ENCODE data around the gene RUNX1. TPM values are rescaled to one million over a fixed set of nuclear protein-coding genes. Genes with fewer than 3 reads are reported as not detected.
A peak's percentile ranks its signal among the peaks of the same experiment; 100 is the strongest.

RUNX1 gene
- total RNA-seq, 2 experiments from 2014 or later, result 50.6 to 55.8 TPM

DNA sequence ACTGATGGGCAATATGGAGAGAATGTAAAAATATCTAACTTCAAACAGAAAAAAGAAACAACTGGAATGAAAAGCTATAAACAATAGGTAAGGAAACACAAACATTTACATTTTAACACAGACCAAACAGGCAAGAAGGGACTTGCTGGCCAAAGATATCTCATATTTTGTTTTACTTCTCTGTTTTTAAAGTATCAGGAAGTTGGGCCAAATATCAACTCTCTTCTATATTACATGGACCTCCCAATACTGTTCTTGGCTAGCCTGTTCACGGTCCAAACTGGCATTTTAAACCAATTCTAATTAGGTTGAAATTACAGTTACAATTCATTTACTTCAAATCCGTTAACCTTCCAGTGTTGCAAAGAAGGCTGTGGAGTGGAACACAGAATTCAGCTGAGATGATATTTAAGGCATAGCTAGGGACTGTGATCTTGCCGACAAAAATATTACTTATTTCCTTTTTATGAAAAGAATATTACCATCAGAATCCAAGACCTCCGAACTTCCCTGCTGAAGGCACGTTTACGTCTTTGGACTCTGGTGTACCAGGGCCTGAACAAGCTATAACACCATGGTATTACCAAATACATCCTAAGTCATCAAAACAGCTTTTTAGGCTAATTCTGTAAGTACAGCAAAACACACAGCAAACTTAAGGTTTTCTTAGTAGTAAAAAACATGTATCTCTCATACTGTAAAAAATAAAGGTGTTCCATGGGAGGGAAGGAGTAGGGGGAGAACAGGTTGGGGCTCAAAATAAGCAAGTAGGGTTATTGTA is 165.4 kb downstream of the RUNX1 start:
- CTCF ChIA-PET, result interaction anchor here (1.3 to 7.5 kb wide), 3 partner anchors 77 to 190 kb away, joined by 3 to 34 read pairs (median 3); no protein-coding TSS in a partner anchor
- H3K27ac Mint-ChIP-seq, result peak overlapping the region; percentile 84
- peaks cover 58% of the 10 kb centered on the region for H3K36me3 Mint-ChIP-seq
- peaks cover 5% of the 10 kb centered on the region for H3K27me3 Mint-ChIP-seq
- intact Hi-C loops (cut with micrococcal nuclease), result loop anchor here (1.0 to 10.0 kb wide), 3 partner anchors 17 to 641 kb away; no protein-coding TSS in a partner anchor
- POLR2A ChIA-PET, result interaction anchor here (0.7 to 8.7 kb wide), 3 partner anchors 105 to 164 kb away, joined by 3 to 267 read pairs (median 74); partner anchors contain the start of gene RUNX1
- H3K4me3 Mint-ChIP-seq, result peak overlapping the region; percentile 88
- peaks cover 60% of the 10 kb centered on the region for H3K4me1 Mint-ChIP-seq (ENCODE audit: low read depth)
- no peak for DNase-seq
- H3K9me3 Mint-ChIP-seq, result no peaks in the 10 kb centered on the region

DNA sequence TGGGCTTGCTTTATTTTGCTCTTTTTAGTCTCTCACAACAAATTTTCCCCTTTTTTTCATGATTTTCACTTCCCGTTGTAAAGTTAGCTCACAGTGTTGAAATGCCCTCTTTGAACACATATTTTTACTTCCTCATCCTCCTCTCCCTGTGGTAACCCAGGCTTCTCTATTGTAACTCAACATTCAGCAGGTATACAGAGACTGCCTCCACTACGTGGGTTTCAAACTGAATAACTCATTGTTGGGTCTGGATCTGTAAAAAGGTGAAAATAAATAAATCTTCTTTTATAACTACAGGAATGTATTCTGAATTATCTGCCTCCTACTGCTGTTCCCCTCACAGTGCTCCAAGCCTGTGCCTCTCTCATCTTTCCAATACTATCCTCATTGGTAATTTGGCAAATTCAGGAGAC is 166.4 kb downstream of the RUNX1 start:
- H3K9me3 Mint-ChIP-seq, result no peaks in the 10 kb centered on the region
- POLR2A ChIA-PET, result interaction anchor here (0.8 to 8.7 kb wide), 4 partner anchors 16 to 165 kb away, joined by 3 to 267 read pairs (median 5); partner anchors contain the start of gene RUNX1
- H3K27ac Mint-ChIP-seq, result peak overlapping the region; percentile 84
- intact Hi-C loops (cut with micrococcal nuclease), result loop anchor here (5.0 to 10.0 kb wide), 2 partner anchors 45 to 642 kb away; no protein-coding TSS in a partner anchor
- CTCF ChIA-PET, result no interaction called here
- H3K27me3 Mint-ChIP-seq, result no peaks in the 10 kb centered on the region
- DNase-seq, result no peak
- peaks cover 61% of the 10 kb centered on the region for H3K36me3 Mint-ChIP-seq
- H3K4me3 Mint-ChIP-seq, result peak overlapping the region; percentile 88
- H3K4me1 Mint-ChIP-seq (ENCODE audit: low read depth), result peaks cover 63% of the 10 kb centered on the region

DNA sequence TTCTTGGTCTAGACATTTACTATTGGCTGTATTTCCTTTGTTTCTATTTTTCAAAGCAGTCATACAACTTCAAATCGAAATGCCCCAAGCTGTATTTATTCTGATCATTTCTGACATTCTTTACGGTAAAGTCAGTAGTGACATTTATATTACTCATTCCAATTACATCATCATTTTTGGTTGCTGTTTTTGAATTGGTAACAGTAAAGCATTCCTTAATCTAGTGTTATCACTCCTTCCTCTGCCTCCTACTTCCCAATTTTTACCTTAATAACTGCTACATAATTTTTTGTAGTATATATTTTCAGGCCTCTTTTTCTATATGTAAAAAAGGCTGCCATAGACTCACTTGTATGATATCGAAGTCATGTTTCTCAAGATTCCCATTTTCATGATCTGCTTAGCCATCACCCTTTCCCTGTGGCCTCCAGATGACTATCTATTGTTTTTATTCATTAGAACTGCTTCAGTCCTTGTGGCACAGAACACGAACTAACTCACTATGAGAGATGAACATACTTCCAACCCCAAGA is 167.2 kb downstream of the RUNX1 start:
- POLR2A ChIA-PET, result interaction anchor here (1.5 to 1.8 kb wide), 2 partner anchors 16 to 108 kb away, joined by 3 to 7 read pairs; no protein-coding TSS in a partner anchor
- Mint-ChIP-seq H3K4me1 (ENCODE audit: low read depth) (peaks cover 67% of the 10 kb centered on the region), H3K27ac (peak overlapping the region; percentile 84), H3K36me3 (peaks cover 67% of the 10 kb centered on the region), H3K4me3 (peak overlapping the region; percentile 43), H3K27me3 (no peaks in the 10 kb centered on the region), H3K9me3 (no peaks in the 10 kb centered on the region)
- no peak for DNase-seq
- intact Hi-C loops (cut with micrococcal nuclease), result loop anchor here (5.0 to 10.0 kb wide), 2 partner anchors 45 to 643 kb away; no protein-coding TSS in a partner anchor
- CTCF ChIA-PET, result interaction anchor here (0.7 kb wide), 1 partner anchor 518 kb away, joined by 3 read pairs; no protein-coding TSS in a partner anchor

DNA sequence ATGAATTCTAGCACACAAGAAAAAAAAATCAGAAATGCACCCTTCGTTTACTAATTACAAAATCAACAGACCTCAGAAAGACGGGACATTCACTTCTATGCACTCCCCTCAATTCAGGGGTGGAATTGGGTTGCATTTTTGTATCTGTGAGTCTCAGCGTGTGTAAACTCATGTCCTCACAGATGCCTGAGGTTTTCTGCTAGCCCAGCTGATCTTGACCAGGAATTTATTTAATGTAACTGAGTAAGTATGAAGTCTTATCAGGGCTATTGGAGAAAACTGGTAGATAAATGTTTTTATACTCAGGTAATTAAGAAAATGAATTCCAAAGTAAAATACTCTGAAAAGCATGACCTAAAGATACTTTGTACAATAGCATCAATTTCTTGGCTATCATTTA is 167.7 kb downstream of the RUNX1 start:
- CTCF ChIA-PET, result interaction anchor here (0.7 kb wide), 1 partner anchor 519 kb away, joined by 3 read pairs; no protein-coding TSS in a partner anchor
- POLR2A ChIA-PET, result interaction anchor here (1.5 to 1.8 kb wide), 2 partner anchors 15 to 108 kb away, joined by 3 to 7 read pairs; no protein-coding TSS in a partner anchor
- Mint-ChIP-seq H3K27me3 (no peaks in the 10 kb centered on the region), H3K27ac (no peak overlapping the region), H3K4me1 (ENCODE audit: low read depth) (peaks cover 67% of the 10 kb centered on the region), H3K4me3 (peak overlapping the region; percentile 43), H3K9me3 (no peaks in the 10 kb centered on the region), H3K36me3 (peaks cover 62% of the 10 kb centered on the region)
- intact Hi-C loops (cut with micrococcal nuclease), result loop anchor here (5.0 to 10.0 kb wide), 2 partner anchors 44 to 643 kb away; no protein-coding TSS in a partner anchor
- DNase-seq, result no peak

DNA sequence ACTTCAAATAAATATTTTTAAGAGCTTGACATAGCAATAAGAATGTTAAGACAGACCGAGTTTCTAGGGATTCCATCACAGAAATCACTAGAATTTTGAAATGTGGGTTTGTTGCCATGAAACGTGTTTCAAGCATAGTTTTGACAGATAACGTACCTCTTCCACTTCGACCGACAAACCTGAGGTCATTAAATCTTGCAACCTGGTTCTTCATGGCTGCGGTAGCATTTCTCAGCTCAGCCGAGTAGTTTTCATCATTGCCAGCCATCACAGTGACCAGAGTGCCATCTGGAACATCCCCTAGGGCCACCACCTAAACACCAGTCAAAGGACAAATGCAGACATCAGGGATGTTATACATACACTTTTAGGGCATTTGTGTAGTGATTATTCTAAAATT is 168.7 kb downstream of the RUNX1 start:
- intact Hi-C loops (cut with micrococcal nuclease), result loop anchor here (5.0 to 10.0 kb wide), 2 partner anchors 43 to 644 kb away; no protein-coding TSS in a partner anchor
- ChIA-PET POLR2A (no interaction called here), CTCF (interaction anchor here (1.1 to 2.3 kb wide), 4 partner anchors 13 to 170 kb away, joined by 3 to 8 read pairs (median 4); no protein-coding TSS in a partner anchor)
- Mint-ChIP-seq H3K9me3 (no peaks in the 10 kb centered on the region), H3K27ac (peak overlapping the region; percentile 31), H3K4me1 (ENCODE audit: low read depth) (peaks cover 75% of the 10 kb centered on the region), H3K36me3 (peaks cover 62% of the 10 kb centered on the region), H3K4me3 (no peak overlapping the region), H3K27me3 (no peaks in the 10 kb centered on the region)
- no peak for DNase-seq

DNA sequence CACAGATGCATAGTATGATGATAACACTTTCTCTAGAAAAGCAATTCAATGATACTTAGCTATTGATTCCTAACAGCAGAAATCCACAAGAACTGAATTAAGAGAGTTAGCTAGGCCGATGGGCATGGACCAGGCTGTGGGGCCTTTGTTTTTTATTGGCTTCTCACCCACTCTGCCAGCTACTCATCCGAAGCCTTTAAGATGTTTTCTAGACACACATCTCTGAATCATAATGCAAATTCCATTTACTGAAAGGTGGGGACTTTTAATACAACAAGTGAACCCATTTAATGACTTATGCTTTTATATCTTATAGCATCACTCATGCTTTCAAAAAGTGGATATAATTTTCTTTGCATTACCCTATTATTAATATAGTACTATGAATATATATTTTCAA is 170.2 kb downstream of the RUNX1 start:
- Mint-ChIP-seq H3K4me1 (ENCODE audit: low read depth) (peaks cover 73% of the 10 kb centered on the region), H3K27ac (no peak overlapping the region), H3K4me3 (no peak overlapping the region), H3K27me3 (no peaks in the 10 kb centered on the region), H3K9me3 (no peaks in the 10 kb centered on the region), H3K36me3 (peaks cover 62% of the 10 kb centered on the region)
- CTCF ChIA-PET, result interaction anchor here (1.6 to 2.3 kb wide), 3 partner anchors 133 to 172 kb away, joined by 3 to 8 read pairs (median 5); no protein-coding TSS in a partner anchor
- POLR2A ChIA-PET, result no interaction called here
- intact Hi-C loops (cut with micrococcal nuclease), result no loop called here
- DNase-seq, result no peak

DNA sequence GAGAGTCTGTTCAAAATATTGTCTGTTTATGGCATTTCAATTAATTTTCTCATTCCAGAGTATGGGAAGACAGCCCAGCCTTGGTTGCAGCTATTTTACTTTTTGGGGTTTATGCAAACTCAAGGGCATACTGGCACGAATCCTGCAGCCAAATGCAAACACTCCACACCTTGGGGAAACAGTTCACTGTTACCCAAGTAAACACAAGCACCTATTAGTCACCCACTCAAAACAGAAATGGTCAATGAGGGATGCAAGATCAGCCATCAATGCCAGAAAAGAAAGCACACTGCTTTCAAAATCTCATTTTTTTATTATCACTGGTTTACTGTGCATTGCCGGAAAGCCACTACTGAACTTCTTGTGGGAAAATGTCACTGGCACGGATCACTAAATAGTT is 170.6 kb downstream of the RUNX1 start:
- Mint-ChIP-seq H3K4me1 (ENCODE audit: low read depth) (peaks cover 69% of the 10 kb centered on the region), H3K36me3 (peaks cover 62% of the 10 kb centered on the region), H3K27me3 (no peaks in the 10 kb centered on the region), H3K27ac (no peak overlapping the region), H3K4me3 (no peak overlapping the region), H3K9me3 (no peaks in the 10 kb centered on the region)
- ChIA-PET CTCF (interaction anchor here (2.1 kb wide), 1 partner anchor 169 kb away, joined by 5 read pairs; no protein-coding TSS in a partner anchor), POLR2A (no interaction called here)
- intact Hi-C loops (cut with micrococcal nuclease), result no loop called here
- DNase-seq, result no peak

DNA sequence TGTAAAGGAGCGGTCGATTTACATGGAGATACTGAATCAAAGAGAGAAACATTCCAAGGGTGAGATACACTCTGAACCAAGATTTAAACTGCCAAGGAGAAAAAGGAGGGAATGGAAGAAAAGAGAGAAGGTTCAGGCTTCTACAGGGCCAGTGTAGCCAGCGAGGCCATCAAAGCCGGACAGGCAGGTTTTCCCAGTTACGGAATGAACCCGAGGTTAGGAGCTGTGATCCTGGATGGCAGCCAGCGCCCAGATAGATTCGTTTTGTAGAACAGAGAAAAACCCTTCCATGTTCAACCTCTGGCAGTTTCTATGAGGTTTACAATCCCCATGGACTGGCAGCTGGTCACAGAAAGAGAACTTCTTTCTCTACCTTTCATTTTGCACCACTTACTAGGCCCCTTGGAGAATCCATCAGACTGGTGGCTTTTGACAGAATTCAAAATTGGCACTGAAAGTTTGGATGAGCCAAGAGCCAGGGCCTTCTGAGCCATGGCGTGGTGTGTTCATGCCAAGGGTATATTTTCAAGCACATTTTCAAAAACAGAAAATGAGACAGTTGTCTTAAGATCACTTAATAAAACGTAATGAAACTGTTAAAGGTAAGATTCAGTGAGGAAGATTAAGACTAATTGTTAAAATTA is 171.5 kb downstream of the RUNX1 start:
- no peak overlapping the region for H3K4me3 Mint-ChIP-seq
- POLR2A ChIA-PET, result no interaction called here
- no peak for DNase-seq
- peaks cover 61% of the 10 kb centered on the region for H3K4me1 Mint-ChIP-seq (ENCODE audit: low read depth)
- H3K27me3 Mint-ChIP-seq, result no peaks in the 10 kb centered on the region
- H3K27ac Mint-ChIP-seq, result no peak overlapping the region
- H3K36me3 Mint-ChIP-seq, result peaks cover 63% of the 10 kb centered on the region
- no peaks in the 10 kb centered on the region for H3K9me3 Mint-ChIP-seq
- intact Hi-C loops (cut with micrococcal nuclease), result no loop called here
- CTCF ChIA-PET, result no interaction called here

DNA sequence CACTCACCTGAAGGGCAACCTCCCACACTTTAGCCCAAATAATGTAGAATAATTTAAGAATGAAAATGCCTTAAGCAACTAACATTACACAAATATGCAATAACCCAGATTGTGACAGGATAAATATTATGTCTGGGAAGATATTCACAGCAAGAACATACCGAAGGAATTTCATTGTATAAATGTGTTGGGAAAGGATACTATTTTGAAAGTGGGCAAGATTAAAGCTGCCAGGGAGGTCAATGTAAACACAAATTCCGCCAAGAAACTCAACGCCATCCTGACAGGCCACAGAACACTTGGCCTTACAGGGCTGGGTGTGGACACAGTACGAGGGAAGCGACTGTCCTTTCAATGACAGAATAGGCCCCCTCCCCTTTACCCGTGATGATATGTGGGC is 173.3 kb downstream of the RUNX1 start:
- Mint-ChIP-seq H3K4me3 (no peak overlapping the region), H3K9me3 (no peaks in the 10 kb centered on the region), H3K4me1 (ENCODE audit: low read depth) (peaks cover 48% of the 10 kb centered on the region), H3K27me3 (no peaks in the 10 kb centered on the region), H3K36me3 (peaks cover 62% of the 10 kb centered on the region), H3K27ac (no peak overlapping the region)
- CTCF ChIA-PET, result interaction anchor here (0.9 kb wide), 1 partner anchor 524 kb away, joined by 3 read pairs; no protein-coding TSS in a partner anchor
- intact Hi-C loops (cut with micrococcal nuclease), result no loop called here
- no peak for DNase-seq
- POLR2A ChIA-PET, result no interaction called here

DNA sequence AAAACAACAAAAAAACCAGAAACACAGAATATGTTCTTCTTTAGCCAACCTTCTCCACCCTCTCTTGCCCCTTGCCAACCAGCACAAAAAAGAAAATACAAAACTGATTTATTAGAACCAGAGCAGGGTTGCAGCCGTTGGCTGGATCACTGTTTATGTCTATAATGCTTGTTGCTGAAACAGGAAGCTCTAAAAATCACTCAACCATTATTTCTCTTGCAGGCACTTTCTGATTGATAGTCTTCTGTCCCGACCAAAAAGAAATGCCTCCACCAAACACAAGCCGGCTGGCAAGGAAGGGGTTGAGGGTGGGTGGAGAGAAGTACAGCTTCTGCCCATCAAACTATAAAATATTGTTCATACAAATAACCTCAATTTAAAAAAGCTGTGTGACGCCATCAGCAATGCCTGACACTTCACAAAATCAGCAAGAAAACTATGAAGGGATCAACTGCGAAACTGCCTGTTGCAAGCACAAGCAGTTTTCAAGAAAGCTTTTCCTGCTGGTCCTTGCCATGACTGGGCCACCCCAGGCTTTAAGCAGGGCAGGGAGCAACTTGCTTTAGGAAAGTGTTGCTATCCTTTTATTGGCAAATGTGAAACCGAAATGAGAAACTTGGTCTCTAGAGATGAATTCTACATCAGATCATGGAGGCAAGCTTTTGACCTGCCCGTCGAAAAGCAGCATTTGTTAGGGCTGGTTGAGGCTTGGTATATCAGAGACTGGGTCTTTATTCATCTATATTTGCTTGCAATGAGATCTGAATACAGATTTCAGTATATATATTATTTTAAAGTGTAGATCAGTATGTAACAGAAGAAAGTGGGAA is 174.2 kb downstream of the RUNX1 start:
- H3K4me3 Mint-ChIP-seq, result no peak overlapping the region

More for the DNA sequence above, 174.2 kb downstream of the RUNX1 start:
- Mint-ChIP-seq H3K27me3 (no peaks in the 10 kb centered on the region), H3K4me1 (ENCODE audit: low read depth) (peaks cover 43% of the 10 kb centered on the region), H3K36me3 (peaks cover 56% of the 10 kb centered on the region), H3K27ac (no peak overlapping the region), H3K9me3 (no peaks in the 10 kb centered on the region)
- no peak for DNase-seq
- POLR2A ChIA-PET, result interaction anchor here (0.9 kb wide), 1 partner anchor 166 kb away, joined by 3 read pairs; no protein-coding TSS in a partner anchor
- intact Hi-C loops (cut with micrococcal nuclease), result no loop called here
- CTCF ChIA-PET, result interaction anchor here (0.9 kb wide), 1 partner anchor 525 kb away, joined by 3 read pairs; no protein-coding TSS in a partner anchor
